A673 (cell line): ENCODE results near the gene RNF34.

Source experiments
- EZH2 ChIP-seq: fragments of 200-600 bp; sonication (generic); IDR thresholded peaks from 2 replicates; pipeline ENCODE4 v1.6.1; 2017; ENCODE audit warnings: borderline replicate concordance, low read depth, mild to moderate bottlenecking, mixed read lengths, antibody characterized with exemption, low read length; ENCODE audit not compliant: poor library complexity, severe bottlenecking
- TF ChIP-seq, protein P1 (sequence below): fragments of 300-800, 200-600 bp; sonication (generic); conservative IDR thresholded peaks from 2 replicates; pipeline ENCODE4 v1.5.1; 2017; ENCODE audit warnings: low read depth, mild to moderate bottlenecking, antibody characterized with exemption, low read length, moderate library complexity, mixed read lengths

DNA sequence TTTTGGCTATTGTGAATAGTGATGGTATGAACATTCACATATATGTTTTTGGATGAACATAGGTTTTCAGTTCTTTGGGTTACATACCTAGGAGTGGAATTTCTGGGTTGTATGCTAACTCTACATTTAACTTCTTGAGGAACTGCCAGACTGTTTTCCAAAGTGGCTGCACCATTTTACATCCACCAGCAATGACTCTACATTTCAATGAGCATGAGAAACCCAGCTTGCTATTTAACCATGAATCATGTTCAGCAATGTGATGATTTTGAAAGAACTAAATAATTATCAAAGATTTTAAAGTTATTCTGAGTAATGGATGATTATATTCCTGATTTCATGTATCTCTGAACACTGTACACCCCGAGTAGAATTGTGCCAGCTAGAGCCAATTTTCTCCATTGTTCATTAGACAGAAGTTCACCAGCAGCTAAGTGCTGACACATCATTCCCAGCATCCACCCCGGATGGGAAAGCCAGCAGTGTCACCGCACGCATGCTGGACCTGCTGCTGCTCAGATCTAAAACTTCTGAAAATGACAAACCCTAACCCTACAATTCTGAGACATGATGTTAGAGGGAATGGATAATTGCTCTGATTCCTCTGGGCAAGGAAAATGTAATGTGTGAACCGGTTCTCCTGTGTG is 34.4 kb upstream of the RNF34 start:
- TF ChIP-seq, protein P1, sequence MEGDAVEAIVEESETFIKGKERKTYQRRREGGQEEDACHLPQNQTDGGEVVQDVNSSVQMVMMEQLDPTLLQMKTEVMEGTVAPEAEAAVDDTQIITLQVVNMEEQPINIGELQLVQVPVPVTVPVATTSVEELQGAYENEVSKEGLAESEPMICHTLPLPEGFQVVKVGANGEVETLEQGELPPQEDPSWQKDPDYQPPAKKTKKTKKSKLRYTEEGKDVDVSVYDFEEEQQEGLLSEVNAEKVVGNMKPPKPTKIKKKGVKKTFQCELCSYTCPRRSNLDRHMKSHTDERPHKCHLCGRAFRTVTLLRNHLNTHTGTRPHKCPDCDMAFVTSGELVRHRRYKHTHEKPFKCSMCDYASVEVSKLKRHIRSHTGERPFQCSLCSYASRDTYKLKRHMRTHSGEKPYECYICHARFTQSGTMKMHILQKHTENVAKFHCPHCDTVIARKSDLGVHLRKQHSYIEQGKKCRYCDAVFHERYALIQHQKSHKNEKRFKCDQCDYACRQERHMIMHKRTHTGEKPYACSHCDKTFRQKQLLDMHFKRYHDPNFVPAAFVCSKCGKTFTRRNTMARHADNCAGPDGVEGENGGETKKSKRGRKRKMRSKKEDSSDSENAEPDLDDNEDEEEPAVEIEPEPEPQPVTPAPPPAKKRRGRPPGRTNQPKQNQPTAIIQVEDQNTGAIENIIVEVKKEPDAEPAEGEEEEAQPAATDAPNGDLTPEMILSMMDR, result no peak
- TF ChIP-seq EZH2, result no peak
